HEK293 (cell line): ENCODE results near the gene LYZ.

Experiments used
- CTCF ChIP-seq: fragments of 450-650 bp; formaldehyde crosslinking; IDR thresholded peaks from 2 replicates; pipeline ENCODE4 v1.5.1; 2016; ENCODE audit warnings: missing biosample characterization, missing genetic modification characterization
- KLF17 ChIP-seq: fragments of 450-650 bp; formaldehyde crosslinking; IDR thresholded peaks from 2 replicates; pipeline ENCODE4 v1.5.1; 2016; ENCODE audit warnings: missing biosample characterization, missing genetic modification characterization
- ZNF157 ChIP-seq: fragments of 450-650 bp; formaldehyde crosslinking; IDR thresholded peaks from 2 replicates; pipeline ENCODE4 v1.5.1; 2016; ENCODE audit warnings: missing biosample characterization, missing genetic modification characterization
- ZNF211 ChIP-seq: fragments of 450-650 bp; formaldehyde crosslinking; IDR thresholded peaks from 2 replicates; pipeline ENCODE4 v1.5.1; 2016; ENCODE audit warnings: low read depth, missing biosample characterization, missing genetic modification characterization
- ZNF223 ChIP-seq: fragments of 450-650 bp; formaldehyde crosslinking; IDR thresholded peaks from 2 replicates; pipeline ENCODE4 v1.5.1; 2016; ENCODE audit warnings: missing biosample characterization, missing genetic modification characterization
- ZNF335 ChIP-seq: fragments of 450-650 bp; formaldehyde crosslinking; conservative IDR thresholded peaks from 2 replicates; pipeline ENCODE4 v1.5.1; 2016; ENCODE audit warnings: missing biosample characterization, missing genetic modification characterization
- ZNF48 ChIP-seq: fragments of 450-650 bp; formaldehyde crosslinking; IDR thresholded peaks from 2 replicates; pipeline ENCODE4 v1.5.1; 2016; ENCODE audit warnings: missing biosample characterization, missing genetic modification characterization
- ZNF639 ChIP-seq: fragments of 450-650 bp; formaldehyde crosslinking; IDR thresholded peaks from 2 replicates; pipeline ENCODE4 v1.5.1; 2016; ENCODE audit warnings: missing biosample characterization, missing genetic modification characterization
- ZNF747 ChIP-seq: fragments of 450-650 bp; formaldehyde crosslinking; IDR thresholded peaks from 2 replicates; pipeline ENCODE4 v1.5.1; 2016; ENCODE audit warnings: missing biosample characterization, missing genetic modification characterization
- ZNF791 ChIP-seq: fragments of 450-650 bp; formaldehyde crosslinking; IDR thresholded peaks from 2 replicates; pipeline ENCODE4 v1.5.1; 2016; ENCODE audit warnings: missing biosample characterization, missing genetic modification characterization
- ZNF837 ChIP-seq: fragments of 450-650 bp; formaldehyde crosslinking; IDR thresholded peaks from 2 replicates; pipeline ENCODE4 v1.5.1; 2016; ENCODE audit warnings: missing biosample characterization, missing genetic modification characterization
- TF ChIP-seq, protein P1 (sequence below): fragments of 450-650 bp; formaldehyde crosslinking; IDR thresholded peaks from 2 replicates; pipeline ENCODE4 v1.5.1; 2016; ENCODE audit warnings: missing biosample characterization, missing genetic modification characterization

- no peak for TF ChIP-seq ZNF48 (tag by site-specific recombination)
- TF ChIP-seq ZNF211 = no peak
- TF ChIP-seq CTCF (tag by site-specific recombination) = no peak
- TF ChIP-seq ZNF223 (tag by site-specific recombination) = no peak
- no peak for TF ChIP-seq ZNF791
- TF ChIP-seq, protein P1, sequence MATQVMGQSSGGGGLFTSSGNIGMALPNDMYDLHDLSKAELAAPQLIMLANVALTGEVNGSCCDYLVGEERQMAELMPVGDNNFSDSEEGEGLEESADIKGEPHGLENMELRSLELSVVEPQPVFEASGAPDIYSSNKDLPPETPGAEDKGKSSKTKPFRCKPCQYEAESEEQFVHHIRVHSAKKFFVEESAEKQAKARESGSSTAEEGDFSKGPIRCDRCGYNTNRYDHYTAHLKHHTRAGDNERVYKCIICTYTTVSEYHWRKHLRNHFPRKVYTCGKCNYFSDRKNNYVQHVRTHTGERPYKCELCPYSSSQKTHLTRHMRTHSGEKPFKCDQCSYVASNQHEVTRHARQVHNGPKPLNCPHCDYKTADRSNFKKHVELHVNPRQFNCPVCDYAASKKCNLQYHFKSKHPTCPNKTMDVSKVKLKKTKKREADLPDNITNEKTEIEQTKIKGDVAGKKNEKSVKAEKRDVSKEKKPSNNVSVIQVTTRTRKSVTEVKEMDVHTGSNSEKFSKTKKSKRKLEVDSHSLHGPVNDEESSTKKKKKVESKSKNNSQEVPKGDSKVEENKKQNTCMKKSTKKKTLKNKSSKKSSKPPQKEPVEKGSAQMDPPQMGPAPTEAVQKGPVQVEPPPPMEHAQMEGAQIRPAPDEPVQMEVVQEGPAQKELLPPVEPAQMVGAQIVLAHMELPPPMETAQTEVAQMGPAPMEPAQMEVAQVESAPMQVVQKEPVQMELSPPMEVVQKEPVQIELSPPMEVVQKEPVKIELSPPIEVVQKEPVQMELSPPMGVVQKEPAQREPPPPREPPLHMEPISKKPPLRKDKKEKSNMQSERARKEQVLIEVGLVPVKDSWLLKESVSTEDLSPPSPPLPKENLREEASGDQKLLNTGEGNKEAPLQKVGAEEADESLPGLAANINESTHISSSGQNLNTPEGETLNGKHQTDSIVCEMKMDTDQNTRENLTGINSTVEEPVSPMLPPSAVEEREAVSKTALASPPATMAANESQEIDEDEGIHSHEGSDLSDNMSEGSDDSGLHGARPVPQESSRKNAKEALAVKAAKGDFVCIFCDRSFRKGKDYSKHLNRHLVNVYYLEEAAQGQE = no peak
- TF ChIP-seq KLF17 (tag by site-specific recombination) = no peak
- no peak for TF ChIP-seq ZNF747
- TF ChIP-seq ZNF639 = no peak
- TF ChIP-seq ZNF157 (tag by site-specific recombination) = no peak
- TF ChIP-seq ZNF837 (tag by site-specific recombination) = no peak
- TF ChIP-seq ZNF335 (tag by site-specific recombination) = no peak
Observed at GRCh38 chr12:69321351-69321750, 26.8 kb upstream of the LYZ start.
